A549 (cell line): ENCODE measurements around the gene TMEM164. TPM values are rescaled to one million over a fixed set of nuclear protein-coding genes. Genes with fewer than 3 reads are reported as not detected.

ENCODE experiments used
- ATAC-seq, 2 experiments: fragments of 200-7000 bp in 1 of 2; fragments of >200 bp in 1 of 2; cut with Nextera tagmentation in 1 of 2; cut with Tn5 transposase in 1 of 2; 3 replicates each; pipeline versions ENCODE4 v1.8.0 to v1.9.1; 2018 to 2020; ENCODE audit warnings: mild to moderate bottlenecking in 1 of 2, moderate library complexity in 1 of 2
- CTCF ChIA-PET: fragments of 300-600 bp; sonication (Branson Sonifier 250); formaldehyde crosslinking; extraction: SDS; loops from one replicate; lab custom pipeline; 2021; ENCODE audit warnings: antibody characterized with exemption, inconsistent platforms; lab: Yijun Ruan, JAX
- POLR2A ChIA-PET: fragments of 350-600 bp; formaldehyde crosslinking; extraction: SDS; loops from one replicate; lab custom pipeline; 2021; ENCODE audit warnings: antibody characterized with exemption, inconsistent platforms; lab: Yijun Ruan, JAX
- DNase-seq, 2 experiments: peaks; one replicate each; pipeline versions ENCODE4 v3.0.0 to v3.0.0-alpha.2; 2011 to 2016; ENCODE audit warnings: low read depth in 1 of 2, low spot score in 1 of 2
- FAIRE-seq: peaks from 2 replicates; lab custom pipeline; 2011; peaks lifted over from hg19 to GRCh38; lab: Jason Lieb, UNC
- H3K27ac ChIP-seq, 2 experiments: fragments of >200 bp; sonication (Bioruptor Twin); formaldehyde crosslinking; 3 replicates each; pipeline ENCODE4 v1.5.1; 2016 to 2017
- H3K4me1 ChIP-seq: fragments of >200 bp; sonication (Bioruptor Twin); formaldehyde crosslinking; 3 replicates; pipeline ENCODE4 v1.6.1; 2016
- H3K4me2 ChIP-seq: fragments of >200 bp; sonication (Bioruptor Twin); formaldehyde crosslinking; 3 replicates; pipeline ENCODE4 v1.6.1; 2016
- H3K4me3 ChIP-seq: fragments of >200 bp; sonication (Bioruptor Twin); formaldehyde crosslinking; 3 replicates; pipeline ENCODE4 v1.5.1; 2016
- H3K9me3 ChIP-seq: fragments of >200 bp; sonication (Bioruptor Twin); formaldehyde crosslinking; 3 replicates; pipeline ENCODE4 v1.6.1; 2016
- CHD2 ChIP-seq: fragments of 150-350 bp; IDR thresholded peaks from 2 replicates; pipeline ENCODE4 v1.6.1; 2014; ENCODE audit warnings: low read length; ENCODE audit not compliant: partially characterized antibody
- CHD4 ChIP-seq: fragments of 200-600 bp; sonication (generic); IDR thresholded peaks from 2 replicates; pipeline ENCODE4 v1.6.1; 2016; ENCODE audit warnings: antibody characterized with exemption, mild to moderate bottlenecking, borderline replicate concordance
- E2F6 ChIP-seq: IDR thresholded peaks from 2 replicates; pipeline ENCODE4 v1.6.1; 2012; ENCODE audit warnings: low read depth, borderline replicate concordance
- EP300 ChIP-seq, 2 experiments: fragments of >200 bp; sonication (Bioruptor Twin); formaldehyde crosslinking; IDR thresholded peaks; 2 replicates in 1 of 2; 3 replicates in 1 of 2; pipeline ENCODE4 v1.6.1; 2016 to 2017
- ESRRA ChIP-seq: fragments of 150-350 bp; IDR thresholded peaks from 2 replicates; pipeline ENCODE4 v1.6.1; 2014; ENCODE audit warnings: mild to moderate bottlenecking, low read length, borderline replicate concordance
- GATA3 ChIP-seq: IDR thresholded peaks from 2 replicates; pipeline ENCODE4 v1.6.1; 2012; ENCODE audit warnings: borderline replicate concordance
- HEYL ChIP-seq: fragments of 250-450 bp; sonication (Bioruptor Pico); IDR thresholded peaks from 2 replicates; pipeline ENCODE4 v1.8.0; 2021; ENCODE audit warnings: mild to moderate bottlenecking, moderate library complexity
- HMGXB4 ChIP-seq: fragments of 250-450 bp; sonication (Bioruptor Pico); IDR thresholded peaks from 2 replicates; pipeline ENCODE4 v1.5.0; 2021; ENCODE audit warnings: mild to moderate bottlenecking, moderate library complexity, borderline replicate concordance
- HOXA7 ChIP-seq: fragments of 250-450 bp; sonication (Bioruptor Pico); IDR thresholded peaks from 2 replicates; pipeline ENCODE4 v1.5.0; 2020; ENCODE audit warnings: mild to moderate bottlenecking, moderate library complexity
- MAFK ChIP-seq: fragments of 450-650 bp; IDR thresholded peaks from 2 replicates; pipeline ENCODE4 v1.6.1; 2014; ENCODE audit not compliant: partially characterized antibody
- MYC ChIP-seq: IDR thresholded peaks from 2 replicates; pipeline ENCODE4 v1.6.1; 2012; ENCODE audit warnings: mild to moderate bottlenecking, inconsistent platforms, low read length, improper control_type of control experiment, borderline replicate concordance
- PBX3 ChIP-seq: IDR thresholded peaks from 2 replicates; pipeline ENCODE4 v1.6.1; 2012
- RARB ChIP-seq: fragments of 250-450 bp; sonication (Bioruptor Pico); IDR thresholded peaks from 2 replicates; pipeline ENCODE4 v1.8.0; 2021; ENCODE audit warnings: mild to moderate bottlenecking, moderate library complexity
- REST ChIP-seq: fragments of 200-600 bp; sonication (generic); IDR thresholded peaks from 2 replicates; pipeline ENCODE4 v1.6.1; 2016; ENCODE audit warnings: antibody characterized with exemption, mild to moderate bottlenecking, moderate library complexity
- RFX5 ChIP-seq: fragments of 450-650 bp; IDR thresholded peaks from 2 replicates; pipeline ENCODE4 v1.7.1; 2014; ENCODE audit warnings: antibody characterized with exemption, mild to moderate bottlenecking, moderate library complexity
- RNF2 ChIP-seq: fragments of 200-600 bp; sonication (generic); IDR thresholded peaks from 2 replicates; pipeline ENCODE4 v1.6.1; 2016; ENCODE audit warnings: low read depth, mild to moderate bottlenecking, antibody characterized with exemption, moderate library complexity, borderline replicate concordance
- WGBS: methylation state at CpG from one replicate; pipeline ENCODE4 v1.1.6; 2017; ENCODE audit errors: missing lambda C conversion rate; 5-methylcytosine and 5-hydroxymethylcytosine counted together
- polyA plus RNA-seq, 4 experiments: library from polyadenylated mRNA; depleted of rRNA in 3 of 4; stranded (reverse); fragments of >200 nt; fragmentation: RNase III in 1 of 4; extraction: RNeasy Plus Mini Kit Qiagen cat#74134 plus additional on column Dnase treatment in 1 of 4; gene quantifications; 2 replicates in 3 of 4; 3 replicates in 1 of 4; pipeline ENCODE4 v1.2.3, GENCODE V29; 2011 to 2017
- TF ChIP-seq, protein P1 (sequence below): fragments of 150-350 bp; IDR thresholded peaks from 2 replicates; pipeline ENCODE4 v1.6.1; 2014; ENCODE audit warnings: low read depth, mild to moderate bottlenecking, low read length
- TF ChIP-seq, protein P2 (sequence below): fragments of 450-650 bp; IDR thresholded peaks from 2 replicates; pipeline ENCODE4 v1.6.1; 2014; ENCODE audit warnings: antibody characterized with exemption

TMEM164 gene
- polyA plus RNA-seq, 2 of the 4 experiments (the other 2 are of a cell fraction): 32.0 to 43.7 TPM

GRCh38 chrX:110182362-110182761, 179.4 kb downstream of the TMEM164 start (continued):
- TF ChIP-seq, protein P1, sequence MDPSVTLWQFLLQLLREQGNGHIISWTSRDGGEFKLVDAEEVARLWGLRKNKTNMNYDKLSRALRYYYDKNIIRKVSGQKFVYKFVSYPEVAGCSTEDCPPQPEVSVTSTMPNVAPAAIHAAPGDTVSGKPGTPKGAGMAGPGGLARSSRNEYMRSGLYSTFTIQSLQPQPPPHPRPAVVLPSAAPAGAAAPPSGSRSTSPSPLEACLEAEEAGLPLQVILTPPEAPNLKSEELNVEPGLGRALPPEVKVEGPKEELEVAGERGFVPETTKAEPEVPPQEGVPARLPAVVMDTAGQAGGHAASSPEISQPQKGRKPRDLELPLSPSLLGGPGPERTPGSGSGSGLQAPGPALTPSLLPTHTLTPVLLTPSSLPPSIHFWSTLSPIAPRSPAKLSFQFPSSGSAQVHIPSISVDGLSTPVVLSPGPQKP: no peak
- TF ChIP-seq HOXA7: no peak
- no peak for TF ChIP-seq ESRRA
- no peak for TF ChIP-seq E2F6
- TF ChIP-seq GATA3: no peak
- TF ChIP-seq MYC: no peak
- no peak for TF ChIP-seq RFX5
- TF ChIP-seq HMGXB4 (CRISPR knock-in tag): no peak
- TF ChIP-seq, all 56 proteins: peak for 0

- TF ChIP-seq REST (no peak), RNF2 (no peak), HEYL (CRISPR knock-in tag) (no peak), CHD4 (no peak), CHD2 (no peak), PBX3 (no peak), MAFK (no peak), RARB (no peak), RFX5 (no peak), EP300 (IDR thresholded peaks at IDR 0.05) (no peak)
- TF ChIP-seq, protein P2, sequence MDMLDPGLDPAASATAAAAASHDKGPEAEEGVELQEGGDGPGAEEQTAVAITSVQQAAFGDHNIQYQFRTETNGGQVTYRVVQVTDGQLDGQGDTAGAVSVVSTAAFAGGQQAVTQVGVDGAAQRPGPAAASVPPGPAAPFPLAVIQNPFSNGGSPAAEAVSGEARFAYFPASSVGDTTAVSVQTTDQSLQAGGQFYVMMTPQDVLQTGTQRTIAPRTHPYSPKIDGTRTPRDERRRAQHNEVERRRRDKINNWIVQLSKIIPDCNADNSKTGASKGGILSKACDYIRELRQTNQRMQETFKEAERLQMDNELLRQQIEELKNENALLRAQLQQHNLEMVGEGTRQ: no peak
- no peak for ATAC-seq
- DNase-seq: no peak
- ChIA-PET POLR2A (no interaction called here), CTCF (interaction anchor here (0.7 to 34.7 kb wide), 4 partner anchors 9 to 231 kb away, joined by 3 to 848 read pairs (median 4); no protein-coding TSS in a partner anchor)
- peak overlapping the region; percentile 81; the same call in 2 of the 3 replicates for H3K4me2 ChIP-seq
- WGBS: 87% methylated on average over 4 of the region's 6 CpGs
- H3K9me3 ChIP-seq: peaks cover 9% of the 10 kb centered on the region
- peak overlapping the region; percentile 83 to 89; a peak in 5 of 6 replicates for H3K27ac ChIP-seq
- no peak for FAIRE-seq
- H3K4me3 ChIP-seq: no peak overlapping the region
- peaks cover 52% of the 10 kb centered on the region for H3K4me1 ChIP-seq
Measured at GRCh38 chrX:110182865-110183264, 180.0 kb downstream of the TMEM164 start.
